HCT116 (cell line): ENCODE data around the gene MRPL9.

Experiments used
- ATF3 ChIP-seq: IDR thresholded peaks from 2 replicates; pipeline ENCODE4 v1.6.1; 2012
- CEBPB ChIP-seq: IDR thresholded peaks from 2 replicates; pipeline ENCODE4 v1.6.1; 2012; ENCODE audit warnings: low read depth
- CTCF ChIP-seq, 3 experiments: fragments of 200-600 bp in 1 of 3; sonication (generic) in 1 of 3; IDR thresholded peaks in 2 of 3; conservative IDR thresholded peaks in 1 of 3; 2 replicates each; pipeline ENCODE4 v1.5.1; 2012 to 2017; ENCODE audit warnings: low read depth in 2 of 3, low read length in 2 of 3, antibody characterized with exemption in 1 of 3, borderline replicate concordance in 1 of 3, control low read depth in 1 of 3, mild to moderate bottlenecking in 1 of 3, mixed read lengths in 1 of 3, mixed run types in 1 of 3, moderate library complexity in 1 of 3; ENCODE audit not compliant: insufficient read depth in 1 of 3
- EZH2phosphoT487 ChIP-seq: fragments of 200-600 bp; IDR thresholded peaks from 2 replicates; pipeline ENCODE4 v1.6.1; 2018; ENCODE audit warnings: antibody characterized with exemption, borderline replicate concordance
- FOSL1 ChIP-seq: IDR thresholded peaks from 2 replicates; pipeline ENCODE4 v1.6.1; 2012; ENCODE audit warnings: low read depth
- MAX ChIP-seq: IDR thresholded peaks from 2 replicates; pipeline ENCODE4 v1.6.1; 2012
- POLR2A ChIP-seq: IDR thresholded peaks from 2 replicates; pipeline ENCODE4 v1.7.0; 2011; ENCODE audit warnings: borderline replicate concordance; ENCODE audit not compliant: insufficient read depth, insufficient read length; ENCODE audit errors: extremely low read depth
- POLR2AphosphoS5 ChIP-seq: IDR thresholded peaks from 2 replicates; pipeline ENCODE4 v1.6.1; 2011; ENCODE audit warnings: mild to moderate bottlenecking, low read depth, low read length, moderate library complexity
- RAD21 ChIP-seq: IDR thresholded peaks from 2 replicates; pipeline ENCODE4 v1.6.1; 2012; ENCODE audit warnings: low read depth, mild to moderate bottlenecking
- REST ChIP-seq: IDR thresholded peaks from 2 replicates; pipeline ENCODE4 v1.6.1; 2012; ENCODE audit warnings: low read depth
- SP1 ChIP-seq: IDR thresholded peaks from 2 replicates; pipeline ENCODE4 v1.6.1; 2012; ENCODE audit warnings: low read depth
- YY1 ChIP-seq: IDR thresholded peaks from 2 replicates; pipeline ENCODE4 v1.6.1; 2011; ENCODE audit warnings: low read length, low read depth, moderate library complexity, mild to moderate bottlenecking; ENCODE audit not compliant: insufficient replicate concordance; ENCODE audit errors: extremely low read depth
- ZFX ChIP-seq: fragments of 450-650 bp; IDR thresholded peaks from 2 replicates; pipeline ENCODE4 v1.6.1; 2017

- TF ChIP-seq CTCF (IDR thresholded peaks at IDR 0.05 in 2 of 3, conservative IDR thresholded peaks at IDR 0.05 in 1 of 3; ENCODE audit: borderline replicate concordance in 1 of 3, insufficient read depth in 1 of 3, low read depth in 2 of 3, low read length in 2 of 3) (no peak), POLR2A (no peak), CEBPB (no peak), RAD21 (no peak), YY1 (no peak), POLR2AphosphoS5 (no peak), FOSL1 (no peak), MAX (no peak), REST (no peak), EZH2phosphoT487 (no peak), SP1 (no peak), ZFX (no peak), ATF3 (no peak)
Measured at GRCh38 chr1:151737026-151737425, 26.3 kb downstream of the MRPL9 start.
